Glomerular endothelial cell (primary cell): ENCODE results near the gene CREB3L1. TPM values are rescaled to one million over a fixed set of nuclear protein-coding genes. Genes with fewer than 3 reads are reported as not detected.

ENCODE experiments used
- DNase-seq: peaks from one replicate; pipeline ENCODE4 v3.0.0-alpha.2; 2011; ENCODE audit warnings: low read depth, low spot score; ENCODE audit errors: extremely low read depth
- total RNA-seq: library from RNA; depleted of rRNA; stranded (reverse); fragments of >200 nt; gene quantifications from 2 replicates; pipeline ENCODE4 v1.2.3, GENCODE V29; 2015

CREB3L1 gene
- total RNA-seq, 1 donor from 2014 or later = 23.4 TPM

DNA sequence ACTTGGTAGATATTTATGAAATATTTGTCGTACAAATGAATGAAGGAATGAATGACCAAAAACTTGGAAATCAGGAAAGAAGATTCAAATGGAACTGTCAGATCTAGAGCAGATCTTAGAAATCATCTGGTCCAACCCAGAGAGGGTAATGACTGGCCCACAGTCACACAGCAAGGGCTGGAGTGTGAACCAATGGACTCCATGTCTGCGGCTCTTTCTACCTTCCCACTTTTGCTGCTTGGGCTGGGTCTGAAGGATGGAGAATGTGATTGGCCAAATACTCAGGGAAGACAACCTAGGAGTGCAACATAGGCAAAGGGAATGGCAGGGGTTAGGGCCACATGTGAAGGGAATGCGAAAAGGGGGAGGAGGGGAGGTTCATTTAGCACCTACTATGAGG, 64.0 kb downstream of the CREB3L1 start:
- DNase-seq = no peak

DNA sequence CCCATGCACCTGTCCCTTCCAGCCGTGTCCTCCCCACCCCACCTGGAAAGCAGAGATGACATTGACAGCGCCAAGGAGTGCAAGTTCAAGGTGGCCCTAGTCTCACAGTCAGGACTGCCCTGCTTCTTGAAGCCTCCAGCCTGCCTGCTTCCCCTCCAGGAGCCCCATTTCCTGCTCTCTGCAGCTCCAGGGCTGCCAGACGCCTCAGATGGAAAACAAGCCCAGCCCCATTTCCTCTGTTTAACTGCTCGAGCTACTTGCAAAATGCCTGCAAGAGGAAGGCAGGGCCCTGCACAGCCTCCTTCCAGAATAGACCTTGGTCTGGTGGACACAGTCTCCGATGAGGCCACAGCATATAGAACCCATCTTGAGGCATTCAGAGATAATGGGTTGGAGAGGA, 64.8 kb downstream of the CREB3L1 start:
- DNase-seq = no peak

DNA sequence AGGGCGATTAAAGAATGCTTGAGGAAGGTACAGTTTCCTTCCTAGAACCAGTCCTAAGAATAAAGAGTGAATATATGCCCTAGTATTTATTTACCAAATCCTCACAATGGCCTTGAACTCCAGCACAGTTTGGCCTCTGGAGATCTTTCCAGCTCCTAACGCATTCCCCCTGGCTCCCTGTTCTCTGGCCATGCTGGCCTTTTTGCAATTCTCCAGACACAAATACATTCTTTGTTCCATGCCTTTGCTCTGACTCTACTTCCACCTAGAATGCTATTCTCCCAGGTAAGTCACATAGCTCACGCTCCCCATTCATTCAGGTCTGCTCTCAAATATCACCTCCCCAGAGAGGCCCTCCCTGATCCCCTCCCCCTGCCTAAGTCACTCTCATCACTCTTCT, 66.1 kb downstream of the CREB3L1 start:
- no peak for DNase-seq

DNA sequence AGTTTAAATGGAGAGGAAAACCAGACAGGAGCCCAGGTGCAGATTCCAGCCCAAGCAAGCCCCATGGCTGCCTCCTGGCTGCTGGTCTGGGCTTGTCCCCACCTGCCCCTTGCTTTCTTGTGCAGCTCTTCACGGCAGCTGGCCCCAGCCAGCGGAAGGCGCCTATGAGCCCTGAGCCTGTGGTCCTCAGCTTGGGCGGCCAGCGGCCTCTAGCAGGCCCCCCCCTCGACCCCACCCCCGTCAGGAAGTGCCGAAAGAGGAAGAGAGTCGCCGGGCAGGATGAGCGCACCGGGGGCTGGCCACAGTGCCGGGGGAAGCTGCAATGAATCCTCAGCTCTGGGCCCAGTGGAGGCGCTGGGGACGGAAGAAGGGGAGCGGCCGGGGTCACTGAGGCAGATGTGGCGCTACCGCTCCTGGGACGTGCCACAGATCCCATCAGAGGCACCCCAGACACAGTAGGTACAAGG, 67.7 kb downstream of the CREB3L1 start:
- DNase-seq = no peak

DNA sequence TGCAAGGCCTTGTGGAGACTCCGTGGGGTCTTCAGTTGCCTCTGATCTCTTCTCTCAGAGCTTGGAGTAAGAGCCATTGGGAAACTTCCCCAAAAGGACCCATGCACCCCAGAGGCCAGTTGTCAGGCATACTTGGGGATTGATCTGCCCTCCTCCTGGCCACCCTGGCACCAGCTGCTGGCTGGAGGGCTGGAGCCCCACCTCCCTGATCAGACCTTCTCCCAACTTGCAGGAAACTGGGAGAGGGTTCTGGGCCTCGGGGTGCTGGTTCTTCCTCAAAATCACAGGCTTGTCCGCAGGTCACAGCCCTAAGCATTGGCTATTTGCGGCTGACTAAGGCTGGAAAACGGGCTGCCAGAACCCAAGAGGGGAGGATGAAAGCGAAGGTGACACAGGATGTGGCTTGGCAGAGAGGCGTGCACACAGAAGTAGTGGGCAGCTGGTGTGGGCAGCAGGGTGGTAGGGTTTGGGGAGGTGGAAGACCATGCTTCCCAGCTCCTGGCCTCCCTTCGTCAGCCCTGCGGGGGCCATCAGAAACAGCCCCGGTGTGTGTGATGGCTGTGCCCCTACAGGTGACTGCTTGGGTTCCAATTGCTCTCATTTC, 68.5 kb downstream of the CREB3L1 start:
- no peak for DNase-seq

DNA sequence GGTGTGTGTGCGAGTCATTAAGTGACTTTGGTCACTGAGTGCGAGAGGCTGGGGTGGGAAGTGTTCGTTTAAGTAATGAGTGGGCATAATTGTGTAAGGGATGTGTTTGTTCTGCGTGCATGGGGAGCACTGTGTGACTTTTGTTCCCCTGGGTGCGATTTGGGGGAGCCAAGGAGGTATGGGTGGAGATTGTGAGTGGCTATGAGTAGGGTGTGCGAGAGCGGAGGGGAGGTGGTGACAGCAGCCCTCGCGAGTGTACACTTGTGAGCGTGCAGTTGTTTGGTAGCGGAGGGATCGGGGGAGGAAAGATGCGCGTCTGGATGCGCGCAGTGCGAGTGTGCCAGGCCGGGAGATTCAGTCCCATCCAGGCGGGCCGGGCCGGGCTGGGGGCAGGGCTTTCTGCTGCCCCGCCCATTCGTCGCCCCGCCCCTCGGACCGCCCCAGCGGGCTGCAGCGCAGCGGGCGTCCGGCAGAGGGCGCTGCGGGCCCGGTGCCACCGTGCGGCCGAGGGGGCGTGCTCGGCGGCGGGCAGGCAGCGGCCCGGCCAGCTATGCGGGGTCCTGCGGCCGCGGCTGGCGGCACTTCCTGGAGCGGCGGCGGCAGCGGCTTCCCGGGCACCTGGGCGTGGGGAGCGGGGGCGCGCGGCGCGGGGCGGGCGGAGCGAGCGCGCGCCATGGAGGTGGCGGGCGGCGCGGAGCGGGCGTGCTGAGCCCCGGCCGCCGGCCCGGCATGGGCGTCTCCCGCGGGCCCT, 69.6 kb downstream of the CREB3L1 start, which contains the start of gene DGKZ:
Gene DGKZ, plus strand, starts transcription at position 578 of the 751 bp plus-strand sequence. CDS start 197 bp downstream, outside the sequence.
- DNase-seq = no peak

DNA sequence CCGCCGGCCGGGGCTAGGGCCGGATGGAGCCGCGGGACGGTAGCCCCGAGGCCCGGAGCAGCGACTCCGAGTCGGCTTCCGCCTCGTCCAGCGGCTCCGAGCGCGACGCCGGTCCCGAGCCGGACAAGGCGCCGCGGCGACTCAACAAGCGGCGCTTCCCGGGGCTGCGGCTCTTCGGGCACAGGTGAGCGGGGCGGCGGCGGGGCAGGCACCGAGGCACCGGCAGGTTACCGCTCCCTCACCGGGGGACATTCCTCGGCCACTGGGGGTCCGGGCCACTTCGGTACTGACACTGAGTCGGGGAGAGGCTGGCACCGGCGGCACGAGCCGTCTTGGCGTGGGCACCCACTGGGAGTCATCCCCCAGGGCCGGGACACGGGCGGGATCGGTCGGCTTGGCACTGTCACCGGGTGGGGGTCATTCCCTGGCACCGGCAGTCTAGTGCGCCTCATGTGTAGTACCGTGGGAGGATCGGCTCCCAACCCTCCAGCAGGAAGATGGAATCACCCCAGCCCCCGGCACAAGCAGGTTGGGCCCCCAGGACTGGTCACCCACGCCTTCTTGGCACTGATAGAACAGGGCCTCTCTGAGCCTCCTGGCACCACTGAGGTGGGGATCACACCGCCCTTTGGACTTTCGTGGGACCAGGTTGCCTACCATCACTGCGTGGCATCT, 70.3 kb downstream of the CREB3L1 start:
- DNase-seq = no peak

DNA sequence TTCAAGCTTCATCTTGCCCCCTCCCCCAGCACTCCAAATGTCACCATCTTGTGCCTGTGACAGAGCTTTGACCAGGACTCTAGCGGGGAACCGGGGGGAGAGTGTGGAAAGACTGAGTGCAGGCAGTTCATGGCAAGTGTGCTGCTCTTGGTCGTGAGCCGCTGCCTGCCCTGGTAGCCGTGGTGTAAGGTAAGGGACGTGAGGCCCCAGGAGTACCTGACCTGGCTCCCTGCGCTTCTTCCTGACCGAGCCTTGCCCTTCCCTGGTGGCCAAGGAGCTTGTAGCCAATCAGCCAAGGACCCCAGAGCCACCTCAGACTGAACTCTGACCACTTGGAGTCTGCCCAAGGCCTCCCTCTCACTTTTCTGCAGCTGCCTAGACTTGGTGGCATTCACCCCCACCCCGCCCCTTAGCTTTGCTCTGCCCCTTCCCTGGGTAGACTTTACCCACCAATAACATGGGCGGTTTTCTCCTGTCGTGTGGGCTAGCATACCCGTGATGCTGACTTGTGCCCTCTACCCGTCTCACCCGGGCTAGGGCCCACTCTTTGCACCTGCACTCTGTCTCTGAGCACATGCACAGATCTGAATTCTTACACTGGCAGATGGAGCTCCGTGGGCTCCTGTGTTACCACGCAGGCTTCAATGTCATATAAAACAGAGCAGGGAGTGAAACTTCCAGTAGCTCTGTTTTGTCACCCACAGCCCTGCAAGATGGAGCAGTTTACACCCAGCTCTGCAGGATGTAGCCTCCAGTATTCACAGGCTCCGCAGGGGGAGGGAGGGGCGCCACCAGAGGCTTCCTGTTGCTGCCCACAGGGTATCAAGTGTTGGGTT, 71.3 kb downstream of the CREB3L1 start:
- DNase-seq = no peak

DNA sequence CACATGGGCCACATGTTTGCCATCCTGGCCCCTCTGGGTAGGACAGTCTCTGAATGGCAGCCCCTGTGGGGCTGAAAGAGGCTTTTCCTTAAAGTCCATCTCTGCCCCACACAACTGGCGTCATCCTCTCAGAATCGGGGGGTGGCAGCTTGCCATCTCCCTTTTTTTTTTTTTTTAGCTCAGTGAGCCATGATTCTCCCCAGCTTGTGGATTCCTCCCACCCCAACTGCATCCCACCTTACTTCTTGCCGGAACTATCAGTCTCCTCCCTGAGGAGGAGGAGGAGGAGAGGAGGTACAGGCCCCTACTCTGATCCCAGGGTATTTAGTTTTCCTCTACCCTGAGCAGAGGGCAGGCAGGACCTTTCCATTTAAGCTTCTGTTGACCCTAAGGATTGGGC, 73.2 kb downstream of the CREB3L1 start:
- DNase-seq = no peak

DNA sequence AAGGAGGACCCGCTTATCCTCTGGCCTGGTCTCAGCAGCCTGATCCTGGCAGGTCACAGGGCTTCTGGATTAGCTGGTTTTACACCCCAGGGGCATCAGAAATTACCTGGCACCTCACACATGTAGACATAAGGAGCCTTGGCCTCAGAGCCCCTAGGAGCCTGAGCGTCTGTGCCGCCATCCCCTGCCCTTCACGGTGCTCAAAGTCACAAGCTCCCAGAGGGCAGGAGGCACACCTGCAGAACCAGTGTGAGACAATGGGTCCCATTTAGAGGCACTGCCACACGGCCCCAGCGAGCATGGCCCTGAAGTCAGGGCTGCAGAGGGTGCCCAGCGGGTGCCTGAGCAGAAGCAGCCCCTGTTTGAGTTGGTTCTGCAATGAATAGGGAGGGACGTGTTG, 73.7 kb downstream of the CREB3L1 start:
- no peak for DNase-seq

DNA sequence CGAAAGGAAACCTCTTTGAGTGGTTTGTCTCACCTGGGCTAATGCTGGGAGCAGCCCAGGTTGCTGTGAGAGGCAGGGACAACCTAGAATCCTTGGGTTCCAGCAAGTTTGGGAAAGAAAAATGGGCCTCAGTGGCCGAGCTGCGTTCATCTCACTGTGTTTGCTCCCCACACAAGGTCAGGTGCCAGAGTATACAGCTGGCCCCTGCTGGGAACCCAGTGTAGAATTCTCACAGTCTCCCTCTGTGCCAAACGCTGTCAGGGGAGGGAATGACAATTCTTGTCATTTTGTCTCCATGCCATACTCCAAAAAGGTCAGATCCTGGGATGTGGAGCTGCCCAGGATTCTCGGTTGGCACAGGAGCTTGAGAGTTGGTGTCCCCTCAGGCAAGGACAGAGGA, 74.1 kb downstream of the CREB3L1 start:
- DNase-seq = no peak

DNA sequence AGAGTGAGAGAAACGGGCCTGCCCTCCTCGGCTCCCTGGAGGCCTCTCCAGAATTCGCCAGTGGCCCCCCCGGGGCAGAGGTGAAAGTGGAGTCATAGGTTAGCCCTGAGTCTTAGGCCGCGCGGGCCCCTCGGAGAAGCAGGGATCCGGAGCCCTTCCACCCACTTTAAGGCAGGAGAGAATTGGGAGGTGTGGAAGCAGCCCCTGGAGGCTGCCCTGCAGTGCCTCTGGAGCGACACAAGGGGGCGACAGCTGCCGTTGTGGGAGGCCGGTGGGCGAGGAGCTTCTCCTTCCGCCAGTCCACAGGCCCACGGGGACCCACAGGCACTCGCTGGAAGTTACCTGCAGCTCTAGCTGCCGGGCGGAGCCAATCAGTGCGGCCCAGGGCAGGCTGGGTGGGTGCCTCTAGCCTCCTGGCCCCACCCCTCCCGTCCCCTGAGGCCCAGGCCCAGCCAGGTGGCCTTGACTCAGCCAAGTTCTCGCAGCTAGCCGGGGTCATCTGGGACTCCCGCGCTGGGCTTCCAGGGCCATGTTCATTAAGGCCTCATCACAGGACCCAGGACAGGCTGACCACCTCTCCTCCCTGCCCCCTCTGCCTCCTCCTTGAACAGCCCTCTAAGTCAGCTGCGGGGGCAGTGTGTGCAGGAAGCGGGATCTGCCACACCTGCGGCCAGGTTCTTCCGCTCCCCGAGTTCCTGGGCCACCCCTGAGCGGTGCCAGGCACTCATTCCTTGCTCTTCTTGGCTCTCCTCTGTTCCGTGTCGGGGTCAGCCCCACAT, 74.8 kb downstream of the CREB3L1 start:
- DNase-seq = no peak

DNA sequence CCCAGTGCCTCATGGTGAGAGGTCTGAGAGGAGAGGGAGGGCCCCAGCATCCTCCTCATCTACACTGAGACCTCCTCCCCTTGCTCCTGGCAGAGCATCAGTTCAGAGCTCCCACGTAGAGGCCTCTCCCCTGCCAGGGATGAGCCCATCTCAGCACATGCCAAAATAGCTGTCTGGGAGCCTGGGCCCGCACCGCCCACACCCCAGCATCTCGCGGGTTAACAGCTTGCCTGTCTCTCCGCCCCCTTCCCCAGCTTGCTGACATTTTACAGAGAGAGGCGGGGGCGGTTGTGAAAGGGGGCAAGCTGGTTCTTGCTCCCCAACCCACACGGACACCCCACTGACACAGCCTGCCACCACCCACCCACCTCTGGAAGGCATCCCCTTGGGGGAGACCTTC, 76.2 kb downstream of the CREB3L1 start:
- DNase-seq = no peak

DNA sequence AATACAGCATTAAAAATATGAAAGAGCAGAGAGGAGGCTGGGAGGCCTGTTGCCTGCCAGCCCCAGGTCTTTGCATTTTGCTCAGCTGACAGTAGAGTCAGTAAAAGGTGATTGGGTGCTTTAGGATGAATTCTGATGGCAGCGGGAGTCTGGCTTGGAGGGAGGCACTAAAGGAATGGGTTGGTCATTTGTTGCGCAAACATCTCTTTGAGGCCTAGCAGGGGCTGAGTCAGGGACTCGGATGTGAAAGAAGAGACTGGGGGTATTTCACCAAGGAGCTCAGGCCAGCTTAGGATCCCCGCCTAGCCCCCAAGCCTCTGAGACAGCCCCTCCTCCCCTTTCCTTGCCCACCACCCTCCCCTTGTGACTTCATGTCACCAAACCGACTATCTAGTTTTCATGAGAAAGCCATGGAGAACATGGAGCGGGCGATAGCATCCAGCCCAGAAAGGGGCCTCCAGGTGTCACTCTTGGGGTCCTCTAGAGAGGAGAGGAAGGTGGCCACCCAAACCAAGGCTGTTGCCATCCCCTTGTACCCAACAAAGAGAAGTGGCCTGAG, 79.5 kb downstream of the CREB3L1 start:
- no peak for DNase-seq

DNA sequence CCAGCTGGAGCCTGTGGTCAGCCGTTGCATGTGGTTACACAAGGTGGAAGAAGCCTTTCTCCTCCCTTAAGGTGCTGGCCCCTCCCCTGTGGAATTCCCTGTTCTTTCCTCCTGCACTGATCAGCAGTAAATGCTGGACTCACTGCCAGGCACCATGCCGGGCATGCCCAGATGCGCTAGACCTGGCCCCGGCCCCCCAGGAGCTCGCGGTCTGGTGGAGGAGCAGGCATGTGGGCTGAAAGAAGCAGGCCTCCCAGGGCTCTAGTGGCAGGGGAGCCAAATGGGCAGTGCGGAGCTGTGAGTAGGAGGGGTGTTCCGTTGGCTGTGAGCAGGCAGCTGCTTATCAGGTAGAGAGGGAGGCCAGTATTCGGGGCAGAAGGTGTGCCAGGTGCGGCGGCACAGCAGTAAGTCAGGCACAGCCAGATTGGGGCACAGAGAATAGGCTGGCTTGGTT, 80.0 kb downstream of the CREB3L1 start:
- DNase-seq = no peak

DNA sequence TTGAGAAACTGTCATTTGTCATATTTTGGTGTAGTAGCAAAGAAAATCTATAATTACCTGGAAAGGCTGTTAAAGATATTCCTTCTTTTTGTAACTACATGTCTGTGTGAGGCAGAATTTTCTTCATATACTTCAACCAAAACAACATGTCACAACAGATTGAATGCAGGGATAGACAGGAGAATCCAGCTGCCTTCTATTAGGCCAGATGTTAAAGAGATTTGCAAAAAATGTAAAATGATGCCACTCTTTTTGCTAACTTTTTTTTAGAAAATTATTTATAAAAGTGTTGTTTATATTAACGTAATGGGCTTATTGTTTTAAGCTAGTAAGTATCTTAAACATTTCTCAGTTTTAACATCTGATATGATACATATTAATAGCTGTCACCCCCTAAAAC, 82.5 kb downstream of the CREB3L1 start:
- DNase-seq = no peak

DNA sequence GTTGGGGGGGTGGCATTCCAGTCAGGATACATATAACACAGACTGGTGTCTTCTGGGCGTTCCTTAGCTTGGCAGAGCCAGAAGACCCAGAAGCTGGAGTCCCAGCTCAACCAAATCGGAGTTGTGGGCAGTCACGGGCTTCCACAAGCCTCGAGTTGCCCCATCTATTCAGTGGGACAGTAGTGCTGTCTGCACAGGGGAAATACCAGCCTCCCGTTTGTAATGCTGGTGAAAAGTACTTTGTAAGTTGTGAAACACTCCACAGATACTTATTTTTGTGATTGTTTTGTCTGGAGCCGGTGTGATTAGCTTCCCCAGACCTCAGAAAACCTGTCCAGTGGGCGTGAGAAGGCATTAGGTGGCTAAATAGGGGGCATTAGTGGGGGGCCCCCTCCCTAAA, 83.4 kb downstream of the CREB3L1 start:
- DNase-seq = no peak

DNA sequence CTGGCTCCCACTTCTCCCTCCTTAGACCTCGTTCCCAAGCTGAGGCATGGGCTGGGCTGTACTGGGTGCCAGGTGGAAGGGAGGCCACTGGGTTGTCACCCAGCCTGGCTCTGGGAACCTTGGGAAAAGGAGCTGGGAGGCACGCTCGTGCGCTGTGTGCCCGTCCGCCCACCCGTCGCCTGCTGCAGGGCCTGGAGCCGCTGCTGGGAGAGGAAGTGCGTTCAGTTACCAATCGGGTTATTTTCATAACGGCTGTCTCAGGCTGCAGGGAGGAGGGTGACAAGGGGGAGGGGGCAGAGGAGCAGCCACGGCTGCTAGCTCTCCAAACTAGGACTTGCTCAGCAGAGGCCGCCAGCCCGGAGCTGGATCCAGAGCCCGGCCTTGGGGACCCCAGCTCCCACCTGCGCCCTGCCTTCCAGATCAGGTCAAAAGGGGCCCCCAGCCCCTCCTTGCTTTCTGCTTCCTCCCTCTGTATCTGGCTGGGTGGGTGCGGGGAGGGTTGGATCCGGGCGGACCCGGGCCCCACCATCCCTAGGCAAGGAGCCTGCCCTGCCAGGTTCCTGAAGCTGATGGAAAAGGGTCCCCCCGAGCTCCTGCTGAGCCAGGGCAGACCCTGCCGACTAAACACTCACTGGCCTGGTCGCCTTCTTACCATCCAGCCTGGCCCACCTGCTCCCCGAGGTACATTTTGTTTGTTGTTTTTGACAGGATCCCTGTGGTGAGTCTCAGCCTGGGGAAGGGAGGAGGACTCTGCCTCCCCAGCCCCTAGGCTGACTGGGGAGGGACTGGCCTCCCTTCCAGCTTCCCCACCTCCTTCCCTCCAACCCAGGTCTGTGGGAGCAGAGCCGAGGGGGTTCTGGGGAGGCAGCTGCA, 84.1 kb downstream of the CREB3L1 start:
- no peak for DNase-seq
